WTC11 (cell line): ENCODE data around the gene MRPS16. TPM values are rescaled to one million over a fixed set of nuclear protein-coding genes. Genes with fewer than 3 reads are reported as not detected.

Experiments used
- ATAC-seq: fragments of 200-7000 bp; cut with Tn5 transposase; 2 replicates; pipeline ENCODE4 v1.10.0; 2021; ENCODE audit warnings: mild to moderate bottlenecking, moderate library complexity
- CTCF ChIA-PET: fragments of 300-600 bp; sonication (Branson Sonifier 250); formaldehyde crosslinking; loops from one replicate; lab custom pipeline; 2021; ENCODE audit warnings: antibody characterized with exemption; lab: Charles Lee
- POLR2A ChIA-PET: fragments of 350-600 bp; sonication (Branson Sonifier 250); formaldehyde crosslinking; loops from one replicate; lab custom pipeline; 2021; ENCODE audit warnings: antibody characterized with exemption; lab: Charles Lee
- DNase-seq: peaks from one replicate; pipeline ENCODE4 v3.0.0; 2021; ENCODE audit warnings: low spot score
- H3K27ac Mint-ChIP-seq: 2 replicates; pipeline ENCODE4 v1.8.0; 2021; ENCODE audit warnings: mixed read lengths
- H3K27me3 Mint-ChIP-seq: 2 replicates; pipeline ENCODE4 v1.8.0; 2021; ENCODE audit warnings: low read depth, mild to moderate bottlenecking, moderate library complexity, mixed read lengths
- H3K36me3 Mint-ChIP-seq: 2 replicates; pipeline ENCODE4 v1.8.0; 2021; ENCODE audit warnings: mixed read lengths
- H3K4me1 Mint-ChIP-seq: 2 replicates; pipeline ENCODE4 v1.8.0; 2022; ENCODE audit warnings: mixed read lengths
- H3K4me3 Mint-ChIP-seq: 2 replicates; pipeline ENCODE4 v1.8.0; 2021; ENCODE audit warnings: mild to moderate bottlenecking, moderate library complexity, mixed read lengths
- H3K9me3 Mint-ChIP-seq: 2 replicates; pipeline ENCODE4 v1.8.0; 2021; ENCODE audit warnings: mixed read lengths
- ATF3 ChIP-seq: sonication (generic); formaldehyde crosslinking; conservative IDR thresholded peaks from 2 replicates; pipeline ENCODE4 v1.8.1; 2022; ENCODE audit warnings: mild to moderate bottlenecking, missing genetic modification reagents
- CREB1 ChIP-seq: sonication (generic); formaldehyde crosslinking; IDR thresholded peaks from 2 replicates; pipeline ENCODE4 v1.8.0; 2023; ENCODE audit warnings: mild to moderate bottlenecking, missing genetic modification reagents
- FOXK1 ChIP-seq: sonication (generic); formaldehyde crosslinking; IDR thresholded peaks from 2 replicates; pipeline ENCODE4 v1.8.0; 2022; ENCODE audit warnings: mild to moderate bottlenecking, moderate library complexity, missing genetic modification reagents
- GABPB1 ChIP-seq: sonication (generic); formaldehyde crosslinking; IDR thresholded peaks from 2 replicates; pipeline ENCODE4 v1.8.1; 2023; ENCODE audit warnings: mild to moderate bottlenecking, missing genetic modification reagents
- GRHL2 ChIP-seq: fragments of 250-450 bp; sonication (Bioruptor Pico); IDR thresholded peaks from 2 replicates; pipeline ENCODE4 v1.8.0; 2022; ENCODE audit warnings: mild to moderate bottlenecking, moderate library complexity; ENCODE audit not compliant: insufficient replicate concordance, severe bottlenecking
- KAT7 ChIP-seq: sonication (generic); formaldehyde crosslinking; IDR thresholded peaks from 2 replicates; pipeline ENCODE4 v1.8.1; 2023; ENCODE audit warnings: missing genetic modification reagents, mild to moderate bottlenecking, borderline replicate concordance
- MXD4 ChIP-seq: fragments of 250-450 bp; sonication (Bioruptor Pico); IDR thresholded peaks from 2 replicates; pipeline ENCODE4 v1.8.0; 2021; ENCODE audit warnings: mild to moderate bottlenecking, moderate library complexity, borderline replicate concordance
- MYBL2 ChIP-seq: sonication (generic); formaldehyde crosslinking; IDR thresholded peaks from 2 replicates; pipeline ENCODE4 v1.8.1; 2023; ENCODE audit warnings: mild to moderate bottlenecking, moderate library complexity, missing genetic modification reagents
- NFE2L1 ChIP-seq: sonication (generic); formaldehyde crosslinking; IDR thresholded peaks from 2 replicates; pipeline ENCODE4 v1.8.1; 2023; ENCODE audit warnings: missing genetic modification reagents
- NR2C2 ChIP-seq: sonication (generic); formaldehyde crosslinking; IDR thresholded peaks from 2 replicates; pipeline ENCODE4 v1.8.0; 2022; ENCODE audit warnings: mild to moderate bottlenecking, missing genetic modification reagents
- RELA ChIP-seq: sonication (generic); formaldehyde crosslinking; IDR thresholded peaks from 2 replicates; pipeline ENCODE4 v1.8.1; 2022; ENCODE audit warnings: missing genetic modification reagents, mild to moderate bottlenecking, borderline replicate concordance
- RORB ChIP-seq: fragments of 250-450 bp; sonication (Bioruptor Pico); IDR thresholded peaks from 2 replicates; pipeline ENCODE4 v1.9.0; 2021; ENCODE audit warnings: mild to moderate bottlenecking
- SMAD3 ChIP-seq: sonication (generic); formaldehyde crosslinking; IDR thresholded peaks from 2 replicates; pipeline ENCODE4 v1.8.0; 2022; ENCODE audit warnings: missing genetic modification reagents, mild to moderate bottlenecking, borderline replicate concordance
- SOX15 ChIP-seq: fragments of 250-450 bp; sonication (Bioruptor Pico); IDR thresholded peaks from 2 replicates; pipeline ENCODE4 v1.9.0; 2021; ENCODE audit warnings: mild to moderate bottlenecking
- TP53 ChIP-seq: sonication (generic); formaldehyde crosslinking; IDR thresholded peaks from 2 replicates; pipeline ENCODE4 v1.8.1; 2023; ENCODE audit warnings: mild to moderate bottlenecking, missing genetic modification reagents
- USF2 ChIP-seq: sonication (generic); formaldehyde crosslinking; IDR thresholded peaks from 2 replicates; pipeline ENCODE4 v1.8.1; 2023; ENCODE audit warnings: mild to moderate bottlenecking, missing genetic modification reagents, moderate library complexity
- ZNF138 ChIP-seq: sonication (generic); formaldehyde crosslinking; conservative IDR thresholded peaks from 2 replicates; pipeline ENCODE4 v1.8.1; 2022; ENCODE audit warnings: mild to moderate bottlenecking, moderate library complexity, missing genetic modification reagents
- ZNF232 ChIP-seq: sonication (generic); formaldehyde crosslinking; IDR thresholded peaks from 2 replicates; pipeline ENCODE4 v1.8.0; 2022; ENCODE audit warnings: mild to moderate bottlenecking, missing genetic modification reagents
- ZNF416 ChIP-seq: fragments of 250-450 bp; sonication (Bioruptor Pico); IDR thresholded peaks from 2 replicates; pipeline ENCODE4 v1.9.0; 2021; ENCODE audit warnings: mild to moderate bottlenecking, inconsistent platforms
- ZNF512 ChIP-seq: sonication (generic); formaldehyde crosslinking; IDR thresholded peaks from 2 replicates; pipeline ENCODE4 v1.8.1; 2022; ENCODE audit warnings: missing genetic modification reagents, borderline replicate concordance
- ZSCAN18 ChIP-seq: fragments of 250-450 bp; sonication (Bioruptor Pico); IDR thresholded peaks from 2 replicates; pipeline ENCODE4 v2.1.2; 2022; ENCODE audit warnings: mild to moderate bottlenecking, moderate library complexity
- total RNA-seq: library from RNA; stranded (reverse); gene quantifications from 3 replicates; pipeline ENCODE4 v1.2.3, GENCODE V29; 2021
- TF ChIP-seq, protein P1 (sequence below): fragments of 250-450 bp; sonication (Bioruptor Pico); IDR thresholded peaks from 2 replicates; pipeline ENCODE4 v1.9.0; 2021; ENCODE audit warnings: mild to moderate bottlenecking, borderline replicate concordance

Gene MRPS16
- total RNA-seq, 1 experiment from 2014 or later: 157 TPM

- TF ChIP-seq ZSCAN18 (CRISPR knock-in tag) (no peak), ZNF138 (no peak), ZNF232 (no peak)
Observed at GRCh38 chr10:73228247-73228646, 24.2 kb downstream of the MRPS16 start (continued).

DNA sequence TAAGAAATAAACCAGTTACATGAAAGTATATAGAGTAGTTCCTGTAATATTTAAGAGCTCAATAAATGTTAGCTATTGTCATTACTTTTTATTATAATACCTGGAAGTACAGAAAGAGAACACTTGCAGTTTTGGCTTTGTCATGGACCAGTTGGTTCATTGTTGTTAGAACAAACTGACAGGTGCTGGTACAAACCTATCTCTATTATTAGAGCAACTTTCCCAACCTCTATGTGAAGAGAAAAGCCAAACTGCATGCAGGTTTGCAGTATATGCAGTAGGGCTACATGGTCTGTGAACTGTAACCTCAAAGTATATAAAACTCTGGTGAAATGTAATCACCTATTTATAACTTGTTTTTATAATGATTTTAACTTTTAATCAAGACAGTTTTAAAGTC lies 25.8 kb downstream of the MRPS16 start:
- Mint-ChIP-seq H3K4me3 (no peak overlapping the region), H3K9me3 (no peaks in the 10 kb centered on the region), H3K27me3 (no peaks in the 10 kb centered on the region), H3K27ac (no peak overlapping the region), H3K36me3 (peaks cover 3% of the 10 kb centered on the region; the same call in 1 of the 2 replicates), H3K4me1 (no peaks in the 10 kb centered on the region)
- no peak for ATAC-seq
- ChIA-PET CTCF (no interaction called here), POLR2A (no interaction called here)
- DNase-seq: no peak
- TF ChIP-seq MXD4 (CRISPR knock-in tag) (no peak), ZNF512 (CRISPR knock-in tag) (no peak), RELA (no peak), GABPB1 (CRISPR knock-in tag) (no peak), GRHL2 (CRISPR knock-in tag) (no peak), CREB1 (CRISPR knock-in tag) (no peak), ATF3 (CRISPR knock-in tag) (no peak), MYBL2 (CRISPR knock-in tag) (no peak), SOX15 (CRISPR knock-in tag) (no peak), FOXK1 (no peak), SMAD3 (no peak), NFE2L1 (CRISPR knock-in tag) (no peak), KAT7 (CRISPR knock-in tag) (no peak), USF2 (CRISPR knock-in tag) (no peak), NR2C2 (CRISPR knock-in tag) (no peak), RORB (CRISPR knock-in tag) (no peak), ZNF416 (CRISPR knock-in tag) (no peak), TP53 (CRISPR knock-in tag) (no peak)
- TF ChIP-seq, protein P1, sequence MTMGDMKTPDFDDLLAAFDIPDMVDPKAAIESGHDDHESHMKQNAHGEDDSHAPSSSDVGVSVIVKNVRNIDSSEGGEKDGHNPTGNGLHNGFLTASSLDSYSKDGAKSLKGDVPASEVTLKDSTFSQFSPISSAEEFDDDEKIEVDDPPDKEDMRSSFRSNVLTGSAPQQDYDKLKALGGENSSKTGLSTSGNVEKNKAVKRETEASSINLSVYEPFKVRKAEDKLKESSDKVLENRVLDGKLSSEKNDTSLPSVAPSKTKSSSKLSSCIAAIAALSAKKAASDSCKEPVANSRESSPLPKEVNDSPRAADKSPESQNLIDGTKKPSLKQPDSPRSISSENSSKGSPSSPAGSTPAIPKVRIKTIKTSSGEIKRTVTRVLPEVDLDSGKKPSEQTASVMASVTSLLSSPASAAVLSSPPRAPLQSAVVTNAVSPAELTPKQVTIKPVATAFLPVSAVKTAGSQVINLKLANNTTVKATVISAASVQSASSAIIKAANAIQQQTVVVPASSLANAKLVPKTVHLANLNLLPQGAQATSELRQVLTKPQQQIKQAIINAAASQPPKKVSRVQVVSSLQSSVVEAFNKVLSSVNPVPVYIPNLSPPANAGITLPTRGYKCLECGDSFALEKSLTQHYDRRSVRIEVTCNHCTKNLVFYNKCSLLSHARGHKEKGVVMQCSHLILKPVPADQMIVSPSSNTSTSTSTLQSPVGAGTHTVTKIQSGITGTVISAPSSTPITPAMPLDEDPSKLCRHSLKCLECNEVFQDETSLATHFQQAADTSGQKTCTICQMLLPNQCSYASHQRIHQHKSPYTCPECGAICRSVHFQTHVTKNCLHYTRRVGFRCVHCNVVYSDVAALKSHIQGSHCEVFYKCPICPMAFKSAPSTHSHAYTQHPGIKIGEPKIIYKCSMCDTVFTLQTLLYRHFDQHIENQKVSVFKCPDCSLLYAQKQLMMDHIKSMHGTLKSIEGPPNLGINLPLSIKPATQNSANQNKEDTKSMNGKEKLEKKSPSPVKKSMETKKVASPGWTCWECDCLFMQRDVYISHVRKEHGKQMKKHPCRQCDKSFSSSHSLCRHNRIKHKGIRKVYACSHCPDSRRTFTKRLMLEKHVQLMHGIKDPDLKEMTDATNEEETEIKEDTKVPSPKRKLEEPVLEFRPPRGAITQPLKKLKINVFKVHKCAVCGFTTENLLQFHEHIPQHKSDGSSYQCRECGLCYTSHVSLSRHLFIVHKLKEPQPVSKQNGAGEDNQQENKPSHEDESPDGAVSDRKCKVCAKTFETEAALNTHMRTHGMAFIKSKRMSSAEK (CRISPR knock-in tag): no peak
